Measurements from ENCODE around the gene MIPOL1.
"Not testable (repeated sequence)": the region's sequence is repeated elsewhere in the genome, so short reads cannot be mapped to it uniquely, and the experiment has no call there.

MIPOL1 gene

DNA sequence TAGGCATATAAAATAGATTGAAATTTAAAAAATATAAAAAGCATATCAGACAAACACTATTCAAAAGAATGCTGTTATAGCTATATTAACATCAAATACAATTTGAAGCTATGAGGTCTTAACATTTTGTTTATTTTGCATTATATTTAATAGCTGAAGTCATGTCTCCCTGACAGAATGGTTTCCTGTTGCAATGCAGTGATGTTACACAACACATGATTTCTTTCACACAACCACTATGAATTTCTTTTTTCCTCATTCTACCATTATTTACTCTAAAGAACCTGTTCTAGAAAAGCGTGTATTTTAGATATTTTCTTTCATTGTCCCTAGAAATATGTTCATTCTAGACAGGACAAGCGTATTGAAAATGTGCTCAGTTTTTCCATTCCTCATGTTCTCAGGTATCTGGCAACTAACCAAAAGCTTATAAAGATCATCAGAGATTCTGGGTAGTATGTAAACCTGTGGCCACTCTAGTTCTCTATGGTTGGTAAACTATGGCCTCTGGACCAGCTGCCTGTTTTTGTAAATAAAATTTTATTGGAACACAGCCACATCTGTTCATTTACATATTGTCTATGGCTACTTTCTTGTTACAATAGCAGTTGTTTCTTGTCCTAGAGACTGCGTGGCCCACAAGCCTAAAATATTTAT lies 213.5 kb downstream of the MIPOL1 start:
- no peak for DNase-seq

DNA sequence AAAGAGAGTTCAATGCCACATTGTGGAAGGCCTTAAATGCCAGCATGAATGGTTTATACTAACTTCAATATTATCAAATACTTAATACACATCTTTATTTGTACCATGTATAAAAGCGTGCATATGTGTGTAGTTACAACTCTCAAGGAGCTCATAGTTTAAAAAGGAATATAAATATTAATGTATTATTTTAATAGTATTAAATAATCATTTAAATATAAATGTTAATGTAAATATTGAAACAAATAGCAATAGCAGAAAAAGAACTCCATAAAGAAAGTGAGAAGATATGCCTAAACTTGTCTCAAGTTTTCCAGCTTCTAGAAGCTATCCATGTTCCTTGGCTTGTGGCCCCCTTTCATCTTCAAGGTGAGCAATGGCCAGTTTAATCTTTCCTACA lies 215.3 kb downstream of the MIPOL1 start:
- DNase-seq, result no peak

DNA sequence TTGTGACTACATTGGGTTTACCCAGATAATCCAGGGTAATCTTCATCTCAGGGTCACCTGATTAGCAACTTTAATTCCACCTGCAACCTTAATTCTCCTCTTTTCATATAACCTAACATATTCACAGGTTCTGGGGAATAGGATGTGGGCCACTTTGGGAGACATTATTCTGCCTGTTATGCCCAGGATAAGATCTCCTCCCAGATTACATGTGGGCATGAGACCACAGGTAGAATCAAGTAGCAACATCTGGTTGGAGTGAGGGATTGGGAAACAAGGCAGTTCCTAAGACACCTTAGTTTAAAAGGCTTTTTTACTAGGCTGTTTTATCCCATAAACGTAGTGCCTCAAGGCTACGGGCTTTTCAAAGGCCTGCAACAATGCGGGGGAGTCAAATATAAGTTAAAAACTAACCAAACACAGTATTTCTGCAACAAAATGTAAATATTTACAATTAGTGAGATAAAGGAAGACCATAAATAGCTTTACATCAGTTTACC lies 215.8 kb downstream of the MIPOL1 start:
- no peak for DNase-seq

DNA sequence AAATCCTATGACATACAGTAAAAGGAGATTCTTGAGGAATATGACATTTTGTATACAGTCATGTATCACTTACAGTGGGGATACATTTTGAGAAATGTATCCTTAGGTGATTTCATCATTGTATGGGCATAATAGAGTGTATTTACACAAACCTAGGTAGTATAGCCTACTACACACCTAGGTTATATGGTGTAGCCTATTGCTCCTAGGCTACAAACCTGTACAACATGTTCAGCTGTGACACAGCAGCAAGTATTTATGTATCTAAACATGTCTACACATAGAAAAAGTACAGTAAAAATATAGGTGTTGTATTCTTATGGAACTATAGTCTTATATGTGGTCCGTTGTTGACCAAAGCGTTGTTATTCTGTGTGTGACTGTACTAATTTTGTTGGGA lies 218.5 kb downstream of the MIPOL1 start:
- no peak for DNase-seq

DNA sequence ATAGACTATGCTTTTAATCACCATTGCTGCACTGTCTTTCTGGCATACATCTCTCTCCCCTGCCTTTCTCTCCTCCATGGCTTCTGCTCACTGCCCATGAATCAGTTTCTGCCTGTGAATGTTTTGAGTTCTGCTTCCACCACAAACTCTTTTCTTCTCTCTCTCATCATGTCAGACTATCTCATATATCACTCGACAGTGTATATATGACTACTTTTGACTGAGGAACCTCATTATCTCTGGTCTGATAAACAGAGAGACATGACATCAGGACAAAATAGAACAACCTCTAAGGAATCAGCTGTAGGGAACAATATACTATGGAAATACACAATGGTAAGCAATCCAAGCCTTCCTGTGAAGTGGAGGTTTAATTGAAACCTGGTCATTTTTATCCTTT lies 219.4 kb downstream of the MIPOL1 start:
- no peak for DNase-seq

DNA sequence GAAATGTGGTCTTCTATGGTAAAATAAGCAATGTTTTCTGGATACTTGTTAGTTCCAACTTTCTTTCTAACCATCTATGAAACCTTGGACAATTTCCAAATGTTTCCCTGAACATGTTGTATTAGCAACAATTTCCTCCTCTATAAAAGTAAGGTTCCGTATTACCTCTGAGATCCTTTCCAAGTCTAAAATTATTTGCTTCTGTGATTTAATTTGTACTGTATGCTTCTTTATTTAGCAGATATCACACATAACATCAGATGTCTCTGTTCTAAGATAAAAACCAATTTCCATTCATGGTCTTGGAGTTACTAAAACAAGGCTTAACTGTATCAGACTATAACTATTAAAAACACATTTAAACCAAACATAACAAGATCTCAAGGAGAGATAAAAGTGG lies 220.1 kb downstream of the MIPOL1 start:
- DNase-seq, result no peak

DNA sequence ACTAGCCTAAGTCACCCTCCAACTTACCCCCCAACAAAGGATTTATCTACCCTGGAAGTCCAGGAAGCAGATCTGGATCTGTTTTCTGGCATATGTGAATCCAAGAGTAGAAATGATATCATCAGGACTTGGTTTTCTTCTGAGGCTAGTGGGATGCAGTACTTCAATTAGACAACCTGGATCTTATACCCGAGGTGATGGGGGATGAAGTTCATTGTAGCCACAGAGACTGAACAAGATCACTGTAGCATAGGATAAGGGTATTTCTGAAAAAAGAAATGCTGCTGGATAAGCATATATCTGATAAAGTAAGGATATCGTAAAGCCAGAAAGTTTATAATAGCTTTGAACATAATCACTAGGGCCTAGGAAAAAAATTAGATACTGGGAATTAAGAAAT lies 222.9 kb downstream of the MIPOL1 start:
- DNase-seq, result no peak

DNA sequence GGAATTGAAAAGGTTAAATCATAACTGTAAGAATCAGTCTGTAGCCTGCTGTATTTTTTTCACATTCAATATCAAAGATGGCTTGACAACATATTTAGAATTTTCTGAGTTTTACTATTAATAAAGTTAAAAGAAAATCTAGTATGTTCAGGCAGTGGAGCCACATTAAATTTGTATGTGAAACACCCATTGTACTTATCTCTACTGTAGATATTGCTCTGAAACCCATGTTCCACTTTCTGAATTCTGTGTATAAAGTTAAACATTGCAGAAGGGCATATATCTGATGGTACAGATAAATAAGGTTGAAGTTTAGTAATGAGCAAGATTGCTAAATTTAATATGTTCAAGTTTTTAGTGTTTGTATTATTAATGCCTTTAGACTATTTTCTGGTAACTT lies 224.6 kb downstream of the MIPOL1 start:
- DNase-seq, result no peak

DNA sequence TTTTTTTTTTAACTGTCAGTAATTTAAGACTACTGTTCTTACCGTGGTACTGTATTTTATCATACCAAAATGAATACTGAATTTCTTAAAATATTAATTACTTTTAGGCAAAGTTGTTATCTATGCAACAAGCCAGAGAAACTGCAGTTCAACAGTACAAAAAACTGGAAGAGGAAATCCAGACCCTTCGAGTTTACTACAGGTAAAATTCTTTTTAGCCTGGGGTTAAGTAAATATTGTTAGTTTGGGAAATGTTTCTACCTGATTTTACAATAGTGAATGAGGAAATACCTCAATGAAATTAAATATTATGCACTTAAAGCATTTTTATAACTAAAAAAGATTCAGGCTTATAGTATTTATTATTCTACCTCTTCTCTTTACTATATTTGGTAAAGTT lies 225.0 kb downstream of the MIPOL1 start:
- no peak for DNase-seq

DNA sequence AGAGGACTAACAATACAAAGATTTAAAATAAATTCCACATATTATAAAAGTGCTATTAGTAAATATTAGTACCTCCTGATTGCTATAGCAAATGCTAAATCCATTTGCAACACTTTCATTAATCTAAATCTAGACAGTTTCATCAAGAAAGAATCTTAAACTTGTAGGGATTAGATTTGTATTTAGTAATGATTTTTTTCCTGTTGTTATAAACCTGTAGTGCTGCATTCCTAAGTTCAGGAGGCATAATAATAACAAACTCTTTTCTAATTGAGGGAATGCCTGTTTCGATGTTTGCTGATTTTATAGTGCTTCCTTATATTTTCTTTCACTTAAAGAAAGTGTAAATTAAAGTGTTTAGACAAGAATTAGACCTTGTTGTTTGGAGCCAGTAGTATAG lies 231.2 kb downstream of the MIPOL1 start:
- no peak for DNase-seq

DNA sequence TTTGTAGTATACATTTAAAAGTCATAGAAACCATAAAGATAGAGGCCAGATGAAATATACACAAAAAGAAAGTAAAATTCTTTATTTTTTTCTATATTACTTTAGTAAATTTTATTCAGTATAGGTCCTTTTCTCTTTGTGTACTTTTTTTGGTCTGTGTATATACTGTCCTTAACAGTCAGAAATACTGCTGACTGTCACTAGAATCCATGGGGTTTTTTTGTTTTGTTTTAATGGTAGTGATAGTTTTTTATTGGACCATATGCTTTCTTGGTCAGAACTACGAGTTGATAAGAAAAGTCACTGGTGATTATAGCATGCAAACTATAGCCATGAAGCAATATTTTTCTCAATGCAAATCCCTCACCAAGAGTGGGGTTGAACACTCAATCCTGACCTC lies 231.9 kb downstream of the MIPOL1 start:
- no peak for DNase-seq

DNA sequence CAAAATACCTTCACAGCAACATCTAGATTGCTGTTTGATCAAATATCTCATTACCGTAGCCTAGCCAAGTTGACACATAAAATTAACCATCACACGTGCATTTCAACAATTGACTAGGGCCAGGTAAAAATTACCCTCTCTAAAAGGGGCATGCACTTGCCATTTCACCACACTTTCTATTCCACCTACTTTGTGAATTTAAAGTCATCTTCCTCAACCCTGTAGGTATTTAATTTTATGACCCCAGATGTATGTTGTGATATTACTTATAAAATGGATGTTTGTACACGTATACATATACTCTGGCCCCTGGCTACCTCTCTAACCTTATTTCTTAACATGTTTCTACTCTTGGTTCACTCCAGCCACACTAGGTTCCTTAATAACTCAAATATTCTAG lies 237.1 kb downstream of the MIPOL1 start:
- DNase-seq, result no peak

DNA sequence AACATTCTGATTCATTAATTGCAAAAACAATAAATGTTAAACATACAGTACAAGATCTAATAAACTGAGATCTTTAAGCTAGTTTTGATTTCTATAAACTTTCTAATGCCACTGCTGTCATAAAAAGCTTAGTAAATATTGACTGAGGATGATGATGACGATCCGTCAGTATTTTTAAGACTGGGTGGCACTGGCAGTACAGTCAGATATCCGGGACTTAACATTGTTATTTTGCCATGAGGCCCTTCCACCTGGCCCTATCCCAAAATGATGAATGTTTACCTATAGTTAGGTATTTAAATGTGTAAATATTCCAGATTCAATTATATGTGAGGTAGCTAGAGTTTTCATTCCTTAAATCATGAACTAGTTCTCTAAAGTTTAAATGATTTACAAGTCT lies 238.8 kb downstream of the MIPOL1 start:
- DNase-seq, result no peak

DNA sequence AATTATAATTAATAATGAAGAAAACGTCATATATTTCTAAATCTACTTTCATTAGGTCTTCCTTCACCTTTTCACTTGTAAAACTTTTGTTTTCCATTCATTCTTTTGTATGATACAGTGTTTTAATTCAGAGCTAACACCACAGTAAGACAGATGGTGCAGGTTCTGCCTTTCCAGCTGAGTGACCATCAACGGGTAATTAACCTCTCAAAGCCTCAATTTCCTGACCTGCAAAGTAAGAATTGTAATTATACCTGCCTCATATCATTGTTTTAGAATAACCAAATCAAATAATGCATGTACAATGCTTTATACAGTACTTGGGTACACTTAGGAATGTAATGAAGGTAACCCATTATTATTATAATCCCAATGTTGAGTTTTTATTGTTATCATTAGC lies 239.8 kb downstream of the MIPOL1 start:
- DNase-seq, result no peak

DNA sequence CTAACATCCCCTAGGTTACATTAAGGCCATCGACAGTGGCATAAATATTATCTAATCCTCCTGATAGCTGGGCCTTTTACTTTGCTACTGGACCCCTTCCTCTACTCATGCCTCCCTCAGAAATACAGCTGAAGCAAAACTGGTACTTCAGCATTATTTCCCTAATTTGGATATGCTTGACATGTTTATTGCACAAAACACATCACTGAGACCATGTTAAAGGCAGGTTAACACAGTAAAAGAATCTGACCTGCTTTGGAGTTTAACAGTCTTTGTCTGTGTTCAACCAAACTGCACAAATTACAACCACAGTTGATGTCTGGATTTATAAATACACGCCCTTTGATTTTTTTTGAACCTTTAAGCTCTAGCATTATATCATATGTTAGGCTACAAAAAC lies 240.7 kb downstream of the MIPOL1 start:
- DNase-seq, result no peak

DNA sequence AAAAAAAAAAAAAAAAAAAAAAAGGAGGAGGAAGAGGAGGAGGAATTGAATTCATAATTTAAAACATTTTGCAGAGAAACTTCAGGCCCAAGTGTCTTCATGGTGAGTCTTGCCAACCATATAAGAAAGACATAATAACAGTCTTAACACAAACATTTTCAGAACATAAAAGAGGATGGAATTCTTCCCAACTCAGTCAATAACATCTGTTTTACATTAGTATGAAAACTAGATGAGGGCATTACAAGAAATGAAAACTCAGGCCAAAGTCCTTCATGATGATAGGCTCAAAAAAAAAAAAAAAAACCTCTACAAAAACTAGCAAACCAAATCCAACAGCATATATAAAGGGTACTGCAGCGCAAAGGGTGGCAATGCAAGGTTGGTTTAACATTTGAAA lies 245.7 kb downstream of the MIPOL1 start:
- DNase-seq, result no peak

DNA sequence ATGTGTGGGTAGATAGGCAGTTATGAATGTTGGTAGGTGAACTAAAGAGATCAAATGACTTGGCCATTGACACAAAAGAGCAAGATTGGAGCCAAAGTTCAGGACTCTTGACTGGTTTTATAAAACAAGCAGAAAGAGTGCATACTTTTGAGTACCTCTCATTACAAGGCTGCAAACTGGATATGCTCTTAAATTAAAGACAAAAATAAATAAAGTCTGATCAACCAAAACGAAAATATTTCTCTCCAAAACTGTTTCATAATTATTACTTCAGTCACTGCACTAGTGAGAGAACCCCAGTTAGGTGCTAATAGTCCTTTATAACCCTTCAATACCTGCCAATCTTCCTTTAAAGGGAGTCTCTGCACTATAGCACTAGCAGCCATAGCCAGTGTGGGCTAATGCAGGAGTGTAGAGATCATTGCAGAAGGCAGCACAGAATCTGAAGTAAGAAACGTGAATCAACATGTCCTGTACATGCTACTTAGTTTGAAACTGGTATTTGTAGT lies 250.2 kb downstream of the MIPOL1 start:
- DNase-seq, result no peak

DNA sequence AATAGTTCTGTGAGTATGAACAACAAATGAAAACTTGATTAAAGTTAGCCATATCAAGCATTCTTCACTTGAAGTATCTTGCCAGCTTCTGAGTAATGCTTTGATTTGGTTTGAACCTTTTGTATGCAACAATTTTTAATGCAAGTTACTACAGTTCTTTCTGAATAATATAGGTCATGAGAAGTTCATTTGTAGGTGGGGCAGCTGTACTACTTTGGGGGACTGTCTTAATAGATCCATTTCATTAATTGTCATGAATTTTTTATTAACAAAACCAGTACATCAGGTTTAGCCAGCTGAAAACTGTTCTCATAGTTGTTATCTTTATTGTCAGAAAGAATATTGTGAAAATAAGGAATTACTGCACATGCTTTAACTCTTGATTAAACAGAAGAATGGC lies 254.6 kb downstream of the MIPOL1 start:
- no peak for DNase-seq

DNA sequence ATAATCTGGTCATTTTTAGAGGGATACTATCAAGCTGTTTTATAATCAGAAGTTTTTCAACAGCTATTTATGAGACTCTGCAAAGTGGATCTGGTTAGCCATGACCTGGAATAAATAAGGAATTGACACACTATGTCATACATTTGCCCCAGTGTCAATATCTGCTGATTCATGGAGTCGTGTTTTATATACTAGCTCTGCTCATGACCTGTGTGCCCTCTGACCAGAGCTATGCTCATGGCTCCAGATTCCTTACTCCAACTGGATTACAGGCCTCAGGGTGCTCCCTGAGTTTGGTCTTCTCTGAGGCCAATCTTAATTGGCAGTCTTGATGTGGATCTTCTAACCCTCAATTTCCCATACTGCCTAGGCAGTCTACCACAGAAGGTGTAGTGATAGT lies 256.2 kb downstream of the MIPOL1 start:
- no peak for DNase-seq

DNA sequence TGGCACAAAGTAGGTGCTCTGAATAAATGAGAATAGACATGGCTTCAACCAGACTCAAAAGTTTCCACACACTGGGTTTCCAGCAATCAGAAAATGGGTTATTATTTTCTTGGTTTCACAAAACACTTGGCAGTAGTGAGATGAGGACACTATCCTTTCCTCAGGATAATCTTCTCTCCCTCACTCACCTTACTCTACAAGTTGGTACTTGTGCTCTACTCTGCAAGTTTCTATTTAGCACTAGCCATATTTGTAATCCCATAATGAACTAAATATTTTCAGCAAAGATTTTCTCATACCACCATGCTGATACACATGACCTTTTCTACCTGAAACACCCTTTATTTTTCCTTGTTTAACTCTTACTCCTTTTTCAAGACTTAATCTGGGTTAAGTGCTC lies 259.6 kb downstream of the MIPOL1 start:
- no peak for DNase-seq

DNA sequence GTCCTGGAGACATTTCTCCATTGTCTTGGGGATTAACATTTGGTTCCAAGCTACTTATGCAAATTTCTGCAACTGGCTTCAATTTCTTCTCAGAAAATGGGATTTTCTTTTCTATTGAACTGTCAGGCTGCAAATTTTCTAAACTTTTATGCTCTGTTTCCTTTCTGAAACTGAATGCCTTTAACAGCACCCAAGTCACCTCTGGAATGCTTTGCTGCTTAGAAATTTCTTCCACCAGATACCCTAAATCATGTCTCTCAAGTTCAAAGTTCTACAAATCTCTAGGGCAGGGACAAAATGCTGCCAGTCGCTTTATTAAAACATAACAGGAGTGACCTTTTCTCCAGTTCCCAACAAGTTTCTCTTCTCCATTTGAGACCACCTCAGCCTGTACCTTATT lies 264.7 kb downstream of the MIPOL1 start:
- DNase-seq, result not testable (repeated sequence)

DNA sequence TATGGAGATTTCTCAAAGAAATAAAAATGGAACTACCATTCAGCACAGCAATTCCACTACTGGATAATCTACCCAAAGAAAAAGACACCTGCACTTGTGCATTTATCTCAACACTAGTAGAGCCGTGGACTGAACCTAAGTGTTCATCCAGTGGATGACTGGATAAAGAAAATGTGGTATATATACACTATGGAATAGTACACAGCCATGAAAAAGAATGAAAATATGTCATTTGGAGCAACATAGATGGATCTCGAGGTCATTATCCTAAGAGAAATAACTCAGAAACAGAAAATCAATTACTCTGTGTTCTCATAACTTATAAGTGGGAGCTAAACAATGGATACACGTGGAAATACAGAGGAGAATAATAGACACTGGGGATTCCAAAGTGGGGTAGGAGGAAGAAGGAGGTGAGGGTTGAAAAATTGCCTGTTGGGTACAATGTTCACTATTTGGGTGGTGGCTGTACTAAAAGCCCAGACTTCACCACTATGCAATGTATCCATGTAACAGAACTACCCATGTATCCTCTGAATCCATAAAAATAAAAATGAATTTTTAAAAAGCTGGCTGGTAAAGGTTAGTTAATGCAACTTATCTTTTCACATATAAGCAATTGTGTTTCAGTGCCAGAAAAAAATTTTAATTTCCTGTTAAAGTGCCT lies 266.6 kb downstream of the MIPOL1 start:
- no peak for DNase-seq

DNA sequence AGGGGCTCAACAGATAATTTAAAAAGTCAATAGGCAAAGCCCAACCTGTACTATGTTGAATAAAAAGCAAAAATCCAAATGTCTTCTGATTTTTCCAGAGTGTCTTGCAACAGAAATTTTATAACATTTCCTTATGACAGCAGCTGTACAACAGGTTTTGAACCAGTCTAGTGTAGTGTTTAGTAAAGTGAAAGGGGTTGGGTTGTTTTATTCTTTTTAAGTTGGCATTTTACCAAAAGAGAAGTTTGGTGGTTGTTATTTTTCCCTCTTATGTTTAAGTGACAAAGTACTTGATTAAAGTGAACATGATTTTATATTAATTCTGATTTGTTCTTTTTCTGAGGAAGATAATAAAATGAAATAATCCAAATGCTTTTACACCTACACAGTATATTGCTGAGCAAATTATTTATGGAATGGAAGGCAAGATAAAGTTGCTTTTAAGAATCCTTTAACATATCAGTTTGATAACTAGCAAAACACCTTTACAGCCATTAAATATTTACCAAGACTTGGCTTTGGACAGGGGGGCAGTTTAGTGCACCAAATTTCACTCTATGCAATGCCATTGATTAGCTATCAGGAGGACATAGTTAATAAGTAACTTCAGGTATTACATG lies 268.4 kb downstream of the MIPOL1 start:
- no peak for DNase-seq

DNA sequence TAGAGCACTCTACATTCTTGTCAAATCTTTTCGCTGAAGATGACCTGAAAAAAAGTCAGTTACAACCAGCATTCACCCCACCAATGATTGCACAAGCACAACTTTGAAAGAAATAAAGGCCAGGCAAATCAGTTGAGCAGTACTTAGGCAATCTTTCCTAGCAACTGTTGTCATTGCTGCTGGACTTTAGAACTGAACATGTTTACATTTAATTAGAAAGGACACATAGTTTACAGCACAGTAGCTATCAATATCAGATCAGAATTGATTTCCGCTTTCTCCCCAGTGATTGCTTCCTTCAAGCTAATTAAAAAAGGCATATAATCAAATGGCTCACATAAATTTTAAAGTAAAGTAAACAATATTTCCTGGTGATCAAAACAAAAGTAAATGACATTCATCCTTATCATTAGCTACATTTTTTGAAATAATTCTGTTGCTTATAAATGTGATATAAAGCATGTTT lies 268.9 kb downstream of the MIPOL1 start:
- no peak for DNase-seq

Data from kidney glomerular epithelial cell (primary cell).